Measurements from ENCODE around the gene CLHC1.

GRCh38 chr2:55204536-55204935 lies 27.6 kb downstream of the CLHC1 start:
- no peak for TF ChIP-seq CTCF (IDR thresholded peaks at IDR 0.05 in 2 of 3, conservative IDR thresholded peaks at IDR 0.05 in 1 of 3; ENCODE audit: borderline replicate concordance in 1 of 3, insufficient read depth in 1 of 3, low read depth in 2 of 3, low read length in 2 of 3)
- no peak for TF ChIP-seq POLR2AphosphoS5 (IDR thresholded peaks at IDR 0.05; ENCODE audit: low read depth, low read length)
- no peak for TF ChIP-seq EZH2 (IDR thresholded peaks at IDR 0.05)
- TF ChIP-seq MAX (IDR thresholded peaks at IDR 0.05), result no peak
- TF ChIP-seq, protein P1, sequence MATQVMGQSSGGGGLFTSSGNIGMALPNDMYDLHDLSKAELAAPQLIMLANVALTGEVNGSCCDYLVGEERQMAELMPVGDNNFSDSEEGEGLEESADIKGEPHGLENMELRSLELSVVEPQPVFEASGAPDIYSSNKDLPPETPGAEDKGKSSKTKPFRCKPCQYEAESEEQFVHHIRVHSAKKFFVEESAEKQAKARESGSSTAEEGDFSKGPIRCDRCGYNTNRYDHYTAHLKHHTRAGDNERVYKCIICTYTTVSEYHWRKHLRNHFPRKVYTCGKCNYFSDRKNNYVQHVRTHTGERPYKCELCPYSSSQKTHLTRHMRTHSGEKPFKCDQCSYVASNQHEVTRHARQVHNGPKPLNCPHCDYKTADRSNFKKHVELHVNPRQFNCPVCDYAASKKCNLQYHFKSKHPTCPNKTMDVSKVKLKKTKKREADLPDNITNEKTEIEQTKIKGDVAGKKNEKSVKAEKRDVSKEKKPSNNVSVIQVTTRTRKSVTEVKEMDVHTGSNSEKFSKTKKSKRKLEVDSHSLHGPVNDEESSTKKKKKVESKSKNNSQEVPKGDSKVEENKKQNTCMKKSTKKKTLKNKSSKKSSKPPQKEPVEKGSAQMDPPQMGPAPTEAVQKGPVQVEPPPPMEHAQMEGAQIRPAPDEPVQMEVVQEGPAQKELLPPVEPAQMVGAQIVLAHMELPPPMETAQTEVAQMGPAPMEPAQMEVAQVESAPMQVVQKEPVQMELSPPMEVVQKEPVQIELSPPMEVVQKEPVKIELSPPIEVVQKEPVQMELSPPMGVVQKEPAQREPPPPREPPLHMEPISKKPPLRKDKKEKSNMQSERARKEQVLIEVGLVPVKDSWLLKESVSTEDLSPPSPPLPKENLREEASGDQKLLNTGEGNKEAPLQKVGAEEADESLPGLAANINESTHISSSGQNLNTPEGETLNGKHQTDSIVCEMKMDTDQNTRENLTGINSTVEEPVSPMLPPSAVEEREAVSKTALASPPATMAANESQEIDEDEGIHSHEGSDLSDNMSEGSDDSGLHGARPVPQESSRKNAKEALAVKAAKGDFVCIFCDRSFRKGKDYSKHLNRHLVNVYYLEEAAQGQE (IDR thresholded peaks at IDR 0.05; ENCODE audit: low read depth), result no peak
- TF ChIP-seq EZH2phosphoT487 (IDR thresholded peaks at IDR 0.05; ENCODE audit: borderline replicate concordance), result no peak
- TF ChIP-seq ZFX (IDR thresholded peaks at IDR 0.05), result no peak
- TF ChIP-seq POLR2A (IDR thresholded peaks at IDR 0.05; ENCODE audit: borderline replicate concordance, extremely low read depth, insufficient read depth, insufficient read length), result no peak
- TF ChIP-seq EGR1 (IDR thresholded peaks at IDR 0.05; ENCODE audit: low read depth), result no peak
- TF ChIP-seq CEBPB (IDR thresholded peaks at IDR 0.05; ENCODE audit: low read depth), result no peak
- no peak for TF ChIP-seq JUND (IDR thresholded peaks at IDR 0.05)
- no peak for TF ChIP-seq TCF7L2 (IDR thresholded peaks at IDR 0.05; ENCODE audit: borderline replicate concordance, extremely low read depth, insufficient read depth, insufficient read length)
- TF ChIP-seq SIN3A (IDR thresholded peaks at IDR 0.05; ENCODE audit: low read depth), result no peak

Data from HCT116 (cell line).